Measurements from ENCODE around the gene CCDC157.

- TF ChIP-seq, protein P1, sequence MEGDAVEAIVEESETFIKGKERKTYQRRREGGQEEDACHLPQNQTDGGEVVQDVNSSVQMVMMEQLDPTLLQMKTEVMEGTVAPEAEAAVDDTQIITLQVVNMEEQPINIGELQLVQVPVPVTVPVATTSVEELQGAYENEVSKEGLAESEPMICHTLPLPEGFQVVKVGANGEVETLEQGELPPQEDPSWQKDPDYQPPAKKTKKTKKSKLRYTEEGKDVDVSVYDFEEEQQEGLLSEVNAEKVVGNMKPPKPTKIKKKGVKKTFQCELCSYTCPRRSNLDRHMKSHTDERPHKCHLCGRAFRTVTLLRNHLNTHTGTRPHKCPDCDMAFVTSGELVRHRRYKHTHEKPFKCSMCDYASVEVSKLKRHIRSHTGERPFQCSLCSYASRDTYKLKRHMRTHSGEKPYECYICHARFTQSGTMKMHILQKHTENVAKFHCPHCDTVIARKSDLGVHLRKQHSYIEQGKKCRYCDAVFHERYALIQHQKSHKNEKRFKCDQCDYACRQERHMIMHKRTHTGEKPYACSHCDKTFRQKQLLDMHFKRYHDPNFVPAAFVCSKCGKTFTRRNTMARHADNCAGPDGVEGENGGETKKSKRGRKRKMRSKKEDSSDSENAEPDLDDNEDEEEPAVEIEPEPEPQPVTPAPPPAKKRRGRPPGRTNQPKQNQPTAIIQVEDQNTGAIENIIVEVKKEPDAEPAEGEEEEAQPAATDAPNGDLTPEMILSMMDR (IDR thresholded peaks at IDR 0.05): no peak
- no peak for TF ChIP-seq EZH2 (IDR thresholded peaks at IDR 0.05)
- no peak for TF ChIP-seq EZH2phosphoT487 (IDR thresholded peaks at IDR 0.05)
These were observed 41.9 kb upstream of the CCDC157 start for GRCh38 chr22:30314915-30315314.

Data from neural progenitor cell (in vitro differentiated cells).